ENCODE measurements around the gene VPS9D1.

- TF ChIP-seq YY1 (IDR thresholded peaks at IDR 0.05; ENCODE audit: insufficient read depth, insufficient read length) = no peak
- no peak for TF ChIP-seq ZNF274 (IDR thresholded peaks at IDR 0.05; ENCODE audit: low read depth, low read length)
- TF ChIP-seq SUZ12 (IDR thresholded peaks at IDR 0.05; ENCODE audit: extremely low read depth, insufficient read depth, insufficient read length) = no peak
Observed at GRCh38 chr16:89729863-89730593, 9.3 kb upstream of the VPS9D1 start.

Measured in NT2/D1 (cell line).